GM12878 (cell line): ENCODE data around the gene B3GNT8. TPM values are rescaled to one million over a fixed set of nuclear protein-coding genes. Genes with fewer than 3 reads are reported as not detected.

Experiments
- BACH1 ChIP-seq: fragments of 450-650 bp; IDR thresholded peaks from 2 replicates; pipeline ENCODE4 v1.6.1; 2017; ENCODE audit warnings: mild to moderate bottlenecking, borderline replicate concordance
- CBX3 ChIP-seq: fragments of 200-600 bp; sonication (generic); IDR thresholded peaks from 2 replicates; pipeline ENCODE4 v1.6.1; 2016; ENCODE audit warnings: low read depth, borderline replicate concordance
- CBX5 ChIP-seq: sonication (generic); IDR thresholded peaks from 2 replicates; pipeline ENCODE4 v1.6.1; 2016; ENCODE audit warnings: low read depth, moderate library complexity, mild to moderate bottlenecking, inconsistent platforms
- CHD2 ChIP-seq: IDR thresholded peaks from 2 replicates; pipeline ENCODE4 v1.6.1; 2011; ENCODE audit warnings: low read depth, low read length, improper control_type of control experiment, borderline replicate concordance
- CREB1 ChIP-seq: IDR thresholded peaks from 2 replicates; pipeline ENCODE4 v1.6.1; 2012; ENCODE audit warnings: low read depth, mild to moderate bottlenecking, inconsistent platforms
- CREM ChIP-seq: IDR thresholded peaks from 2 replicates; pipeline ENCODE4 v1.6.1; 2014; ENCODE audit warnings: antibody characterized with exemption, low read depth
- E2F4 ChIP-seq: IDR thresholded peaks from 2 replicates; pipeline ENCODE4 v1.6.1; 2012; ENCODE audit warnings: low read depth, low read length, improper control_type of control experiment
- EGR1 ChIP-seq, 2 experiments: IDR thresholded peaks; 1 replicate in 1 of 2; 2 replicates in 1 of 2; pipeline ENCODE4 v1.6.1; 2011 to 2012; ENCODE audit warnings: low read depth in 2 of 2, low read length in 2 of 2, borderline replicate concordance in 1 of 2, mild to moderate bottlenecking in 1 of 2, moderate library complexity in 1 of 2
- FOXK2 ChIP-seq: fragments of 450-650 bp; IDR thresholded peaks from 2 replicates; pipeline ENCODE4 v1.6.1; 2017; ENCODE audit warnings: mild to moderate bottlenecking, moderate library complexity
- IKZF1 ChIP-seq: fragments of 450-650 bp; conservative IDR thresholded peaks from 2 replicates; pipeline ENCODE4 v1.6.1; 2017; ENCODE audit warnings: antibody characterized with exemption, mild to moderate bottlenecking
- MYB ChIP-seq: fragments of 150-350 bp; IDR thresholded peaks from 2 replicates; pipeline ENCODE4 v1.6.1; 2014; ENCODE audit warnings: mild to moderate bottlenecking, low read depth, low read length, borderline replicate concordance
- PML ChIP-seq: IDR thresholded peaks from 2 replicates; pipeline ENCODE4 v1.6.1; 2012; ENCODE audit warnings: low read length, inconsistent platforms
- RB1 ChIP-seq: fragments of 450-650 bp; formaldehyde crosslinking; IDR thresholded peaks from 2 replicates; pipeline ENCODE4 v1.6.1; 2017; ENCODE audit warnings: mild to moderate bottlenecking, borderline replicate concordance
- RELB ChIP-seq: fragments of 450-650 bp; IDR thresholded peaks from 2 replicates; pipeline ENCODE4 v1.6.1; 2017; ENCODE audit warnings: low read depth, mild to moderate bottlenecking, moderate library complexity
- SIX5 ChIP-seq: IDR thresholded peaks from 2 replicates; pipeline ENCODE4 v1.6.1; 2011; ENCODE audit warnings: mild to moderate bottlenecking, low read depth, low read length, moderate library complexity; ENCODE audit not compliant: severe bottlenecking
- SMAD5 ChIP-seq: IDR thresholded peaks from 2 replicates; pipeline ENCODE4 v1.6.1; 2016; ENCODE audit warnings: antibody characterized with exemption, low read depth
- SMARCA5 ChIP-seq: fragments of 450-650 bp; IDR thresholded peaks from 2 replicates; pipeline ENCODE4 v1.6.1; 2017; ENCODE audit warnings: mild to moderate bottlenecking
- SMC3 ChIP-seq: IDR thresholded peaks from 2 replicates; pipeline ENCODE4 v1.6.1; 2011; ENCODE audit warnings: low read length, improper control_type of control experiment, borderline replicate concordance
- YY1 ChIP-seq: IDR thresholded peaks from 2 replicates; pipeline ENCODE4 v1.6.1; 2011; ENCODE audit warnings: low read depth, mild to moderate bottlenecking, low read length
- ZNF207 ChIP-seq: fragments of 450-650 bp; IDR thresholded peaks from 2 replicates; pipeline ENCODE4 v1.6.1; 2014; ENCODE audit warnings: antibody characterized with exemption, mild to moderate bottlenecking, borderline replicate concordance
- polyA plus RNA-seq, 11 experiments: library from polyadenylated mRNA; depleted of rRNA in 4 of 11; unstranded in 6 of 11; stranded (reverse) in 5 of 11; fragments of >200 nt; fragmentation: Nextera tagmentation in 4 of 11; fragmentation: Illumina TruSeq in 1 of 11; extraction: Ambion mirVana in 4 of 11; extraction: Trizol in 1 of 11; gene quantifications; 1 replicate in 1 of 11; 2 replicates in 10 of 11; pipeline versions ENCODE4 v1.2.1 to v1.2.3, GENCODE V29; 2011 to 2016; ENCODE audit warnings: inconsistent platforms in 2 of 11, missing spikeins in 2 of 11, low read depth in 1 of 11
- total RNA-seq, 4 experiments: library from RNA; depleted of rRNA in 3 of 4; stranded (reverse); fragments of >200 nt in 3 of 4; fragmentation: Illumina TruSeq in 1 of 4; extraction: Trizol in 1 of 4; gene quantifications; 2 replicates each; pipeline versions ENCODE4 v1.2.1 to v1.2.3, GENCODE V29; 2013 to 2021
- TF ChIP-seq, protein P1 (sequence below): fragments of 450-650 bp; IDR thresholded peaks from 2 replicates; pipeline ENCODE4 v1.6.1; 2014; ENCODE audit warnings: mild to moderate bottlenecking
- TF ChIP-seq, protein P2 (sequence below): IDR thresholded peaks from 2 replicates; pipeline ENCODE4 v1.6.1; 2012; ENCODE audit warnings: low read depth, low read length, improper control_type of control experiment

B3GNT8 gene
- total and polyA plus RNA-seq, 10 of the 15 experiments (the other 5 are each of a cell fraction or from before 2014, with no cell fraction given): 0.06 to 1.2 (median 0.31) TPM; not detected in 4

DNA sequence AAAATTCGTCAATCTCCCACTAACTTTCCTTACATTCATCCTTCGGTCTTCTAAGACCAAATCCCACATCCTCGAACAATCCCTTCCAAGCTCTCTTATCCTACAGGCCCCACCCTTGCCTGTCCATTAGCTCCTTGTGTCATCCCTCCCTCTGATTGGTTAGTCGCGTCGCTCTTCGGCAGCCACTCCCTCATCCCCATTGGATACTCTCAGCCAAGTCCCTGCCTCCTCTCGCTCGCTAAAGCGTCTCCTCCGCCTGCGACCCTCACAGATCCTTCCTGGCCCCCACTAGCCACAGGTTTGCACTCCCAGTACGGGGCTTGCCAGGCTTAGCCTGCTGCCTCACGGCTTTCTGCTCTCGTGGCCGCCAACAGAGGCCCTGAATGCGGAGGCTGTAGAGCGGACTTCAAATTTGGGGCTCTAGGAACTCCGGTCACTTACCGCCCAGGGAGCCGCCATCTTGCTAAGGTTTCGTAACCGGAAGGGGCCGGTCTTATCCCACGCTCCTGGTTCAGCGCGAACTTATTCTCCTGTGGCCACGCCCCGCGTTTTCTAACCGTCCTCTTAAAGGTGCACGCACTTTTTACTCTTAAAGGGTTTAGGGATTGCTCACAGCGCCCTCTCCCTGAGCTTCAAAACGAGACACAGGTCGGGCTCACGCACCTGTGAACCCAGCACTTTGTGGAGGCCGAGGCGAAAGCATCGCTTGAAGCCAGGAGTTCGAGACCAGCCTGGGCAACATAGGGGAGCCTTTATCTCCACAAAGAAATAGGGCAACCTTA, 12.5 kb upstream of the B3GNT8 start, which contains the start of gene DMAC2 (continued):
- TF ChIP-seq RELB (peak; percentile 98), CHD2 (peak; percentile 49; the same call in 1 of the 2 replicates), YY1 (peak; percentile 99), CBX3 (no peak), EGR1 (IDR thresholded peaks at IDR 0.05; ENCODE audit: borderline replicate concordance in 1 of 2, low read depth in 2 of 2, low read length in 2 of 2) (peak in 1 of 2 experiments; percentile 24; a peak in 1 of 3 replicates), CREB1 (peak; percentile 80), SMC3 (peak; percentile 41; the same call in 1 of the 2 replicates), FOXK2 (no peak), SMARCA5 (peak; percentile 61; the same call in 1 of the 2 replicates), RB1 (peak; percentile 90; the same call in 1 of the 2 replicates), IKZF1 (peak; percentile 70), ZNF207 (peak; percentile 22; the same call in 1 of the 2 replicates), BACH1 (0 out of 2 replicates have a peak, but pooled peaks have one; percentile 11), CREM (peak; percentile 66; the same call in 1 of the 2 replicates), SMAD5 (peak; percentile 83), E2F4 (peak; percentile 12; the same call in 1 of the 2 replicates), PML (peak; percentile 97), SIX5 (peak; percentile 29), CBX5 (0 out of 2 replicates have a peak, but pooled peaks have one; percentile 73), MYB (no peak)
- TF ChIP-seq, protein P1, sequence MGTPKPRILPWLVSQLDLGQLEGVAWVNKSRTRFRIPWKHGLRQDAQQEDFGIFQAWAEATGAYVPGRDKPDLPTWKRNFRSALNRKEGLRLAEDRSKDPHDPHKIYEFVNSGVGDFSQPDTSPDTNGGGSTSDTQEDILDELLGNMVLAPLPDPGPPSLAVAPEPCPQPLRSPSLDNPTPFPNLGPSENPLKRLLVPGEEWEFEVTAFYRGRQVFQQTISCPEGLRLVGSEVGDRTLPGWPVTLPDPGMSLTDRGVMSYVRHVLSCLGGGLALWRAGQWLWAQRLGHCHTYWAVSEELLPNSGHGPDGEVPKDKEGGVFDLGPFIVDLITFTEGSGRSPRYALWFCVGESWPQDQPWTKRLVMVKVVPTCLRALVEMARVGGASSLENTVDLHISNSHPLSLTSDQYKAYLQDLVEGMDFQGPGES: 0 out of 2 replicates have a peak, but pooled peaks have one; percentile 4
- TF ChIP-seq, protein P2, sequence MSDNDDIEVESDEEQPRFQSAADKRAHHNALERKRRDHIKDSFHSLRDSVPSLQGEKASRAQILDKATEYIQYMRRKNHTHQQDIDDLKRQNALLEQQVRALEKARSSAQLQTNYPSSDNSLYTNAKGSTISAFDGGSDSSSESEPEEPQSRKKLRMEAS: 0 out of 2 replicates have a peak, but pooled peaks have one; percentile 23
